GM18505 (cell line): ENCODE data around the gene CSN1S1.
"Not testable (repeated sequence)": the region's sequence is repeated elsewhere in the genome, so short reads cannot be mapped to it uniquely, and the experiment has no call there.

Experiments used
- ATAC-seq: cut with Tn5 transposase; IDR thresholded peaks from one replicate; pipeline ENCODE4 v1.9.1; 2021; ENCODE audit not compliant: unreplicated experiment
- POLR2A ChIP-seq: IDR thresholded peaks from 4 replicates; pipeline ENCODE4 v1.6.1; 2011; ENCODE audit warnings: borderline replicate concordance; ENCODE audit not compliant: insufficient read depth, insufficient read length; ENCODE audit errors: extremely low read depth

The CSN1S1 gene, protein sequence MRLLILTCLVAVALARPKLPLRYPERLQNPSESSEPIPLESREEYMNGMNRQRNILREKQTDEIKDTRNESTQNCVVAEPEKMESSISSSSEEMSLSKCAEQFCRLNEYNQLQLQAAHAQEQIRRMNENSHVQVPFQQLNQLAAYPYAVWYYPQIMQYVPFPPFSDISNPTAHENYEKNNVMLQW

DNA sequence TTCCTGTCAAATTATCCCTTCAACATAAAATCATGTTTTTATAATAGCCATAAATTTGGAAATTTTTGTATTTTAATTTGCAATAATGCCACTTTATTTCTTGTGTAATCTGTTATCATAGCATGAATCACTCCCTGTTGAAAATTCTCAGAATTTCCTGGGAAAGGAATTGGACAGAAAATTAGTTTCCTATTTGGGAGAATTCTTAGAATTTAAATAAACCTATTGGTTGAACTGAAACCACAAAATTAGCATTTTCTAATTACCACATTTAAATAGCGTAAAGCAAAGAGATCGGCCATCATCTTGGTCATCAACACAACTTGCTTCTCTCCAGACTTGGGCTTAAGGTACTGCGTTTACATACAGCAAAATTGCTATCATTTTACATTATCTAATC, at the start of gene CSN1S1:
Gene CSN1S1 (plus strand): TSS at position 301 of the 400 bp plus-strand sequence. CDS start 1,488 bp downstream, outside the sequence.
- ATAC-seq = no peak
- TF ChIP-seq POLR2A = no peak

DNA sequence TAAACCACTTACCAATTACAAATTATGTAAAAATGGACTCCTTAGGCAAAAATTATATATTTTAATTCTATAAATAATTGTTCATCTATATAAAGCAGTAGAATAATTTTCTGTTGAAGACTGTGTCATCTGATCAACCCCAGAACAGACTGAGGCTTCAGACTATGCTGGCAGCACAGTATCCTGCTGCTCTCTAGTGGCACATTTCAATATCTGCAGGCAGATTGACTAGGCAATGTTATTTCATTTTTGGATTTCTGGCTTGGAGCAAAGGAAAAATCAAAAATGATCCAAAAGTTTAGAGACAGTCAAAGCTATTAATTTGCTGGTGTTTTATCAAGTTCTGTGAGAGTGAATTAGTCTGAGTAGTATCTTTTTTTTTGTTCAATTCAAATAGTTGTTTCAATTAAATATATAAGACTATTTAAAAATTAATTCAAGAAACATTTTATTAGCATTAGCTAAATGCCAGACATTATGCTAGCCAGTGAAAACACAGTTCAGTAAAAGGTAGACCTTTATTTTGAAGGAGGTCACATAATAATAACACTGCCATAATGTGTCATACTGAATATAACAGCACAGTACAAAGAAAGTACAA, 49.6 kb upstream of the CSN1S1 start:
- ATAC-seq = peak; percentile 93
- TF ChIP-seq POLR2A = no peak

DNA sequence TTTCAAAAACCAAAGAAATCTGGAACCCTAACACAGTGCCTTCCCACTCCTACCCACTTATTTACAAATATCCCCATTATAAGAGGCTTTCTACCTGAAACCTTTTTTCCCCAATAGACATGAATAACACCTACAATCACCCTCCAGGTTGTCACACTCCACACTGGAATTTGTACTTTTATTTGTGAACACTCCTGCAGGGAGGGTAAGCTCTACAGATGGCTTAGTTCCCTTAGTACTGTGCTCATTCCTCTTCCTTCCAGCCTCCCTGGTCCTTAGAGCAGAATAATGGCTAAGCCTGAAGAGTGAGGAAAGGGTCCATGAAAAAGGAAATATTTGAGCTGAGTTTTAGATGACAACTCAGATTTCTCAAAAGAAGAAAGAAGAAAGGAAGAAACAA, 48.7 kb upstream of the CSN1S1 start:
- no peak for TF ChIP-seq POLR2A
- ATAC-seq = no peak

DNA sequence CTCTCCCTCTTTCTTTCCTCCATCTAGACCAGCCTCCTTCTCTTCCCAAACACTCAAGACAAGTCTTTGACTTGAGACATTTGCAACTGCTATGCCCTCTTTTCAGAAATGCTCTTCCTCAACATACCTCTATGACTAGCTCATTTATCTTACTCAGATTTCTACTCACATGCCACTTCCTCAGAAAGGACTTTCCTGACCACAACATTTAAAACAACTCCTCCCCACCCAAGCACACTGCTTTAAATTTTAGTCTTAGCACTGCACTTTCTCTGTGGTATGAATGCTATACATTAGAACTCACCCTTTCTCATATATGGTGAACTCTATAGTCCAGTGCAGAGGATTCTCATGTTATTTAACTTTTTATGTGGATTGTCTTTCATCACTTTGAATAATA, 42.5 kb upstream of the CSN1S1 start:
- ATAC-seq = no peak
- no peak for TF ChIP-seq POLR2A

DNA sequence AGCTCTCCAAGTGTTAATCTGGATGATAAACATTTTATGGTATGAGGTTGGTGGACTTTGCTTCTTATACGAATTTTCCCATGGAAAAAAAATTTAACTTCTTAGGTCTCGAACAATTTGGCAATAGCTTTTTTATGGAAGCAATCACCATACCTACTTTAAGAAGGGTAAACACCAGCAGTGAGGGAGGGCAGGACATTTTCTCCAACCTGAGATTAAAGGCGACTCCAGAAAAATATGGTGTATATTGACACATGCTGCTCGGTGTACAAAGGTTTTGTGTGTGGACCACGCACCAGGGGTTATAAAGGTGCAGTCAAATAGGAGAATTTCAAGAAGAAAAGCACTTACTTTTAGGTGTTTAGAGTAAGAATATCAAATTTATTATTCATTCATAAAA, 36.7 kb upstream of the CSN1S1 start:
- no peak for TF ChIP-seq POLR2A
- ATAC-seq = no peak

DNA sequence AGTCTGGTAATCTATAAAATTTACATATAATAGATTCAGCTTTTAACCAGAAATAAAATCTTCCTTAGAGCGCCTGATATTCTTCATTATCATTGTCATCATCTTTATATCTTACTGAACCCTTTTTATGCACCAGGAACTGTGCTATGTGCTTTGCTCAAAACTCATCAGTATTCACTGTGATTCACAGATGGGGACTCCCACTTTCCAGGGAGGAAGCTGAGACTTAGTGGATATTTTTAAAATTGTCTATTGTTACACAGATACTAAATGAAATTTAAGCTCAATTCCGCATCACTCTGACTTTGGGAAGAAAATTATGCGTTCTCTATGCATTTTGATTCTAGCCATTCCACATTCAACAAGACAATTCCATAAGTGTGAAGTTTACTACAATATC, 36.1 kb upstream of the CSN1S1 start:
- no peak for TF ChIP-seq POLR2A
- no peak for ATAC-seq

DNA sequence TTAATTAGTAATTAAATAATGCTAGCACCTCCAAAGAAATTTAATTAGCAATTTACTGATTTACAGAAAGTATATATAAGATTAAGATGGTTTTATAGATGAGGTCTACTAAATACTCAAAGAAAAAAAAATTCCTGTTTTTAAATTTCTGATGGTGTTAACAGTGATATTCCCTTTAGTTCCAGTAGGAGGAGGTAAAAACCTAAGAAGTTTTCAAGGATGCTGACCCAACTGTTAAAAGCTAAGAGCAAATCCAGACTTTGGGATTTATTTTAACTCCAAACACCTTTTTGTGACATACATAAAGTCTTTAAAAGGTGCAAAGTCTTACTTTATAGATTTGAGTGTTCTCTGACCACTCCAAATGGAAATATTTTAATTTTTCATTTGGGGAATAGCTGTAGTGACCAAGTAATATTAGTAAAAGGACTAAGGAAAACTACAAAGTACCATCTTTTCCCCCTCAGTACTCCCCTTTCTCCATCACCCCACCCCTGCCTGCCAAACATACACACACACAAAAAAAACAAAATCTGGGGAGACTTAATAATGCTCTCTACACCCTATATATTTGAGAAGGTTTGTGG, 34.2 kb upstream of the CSN1S1 start:
- ATAC-seq = no peak
- TF ChIP-seq POLR2A = no peak

DNA sequence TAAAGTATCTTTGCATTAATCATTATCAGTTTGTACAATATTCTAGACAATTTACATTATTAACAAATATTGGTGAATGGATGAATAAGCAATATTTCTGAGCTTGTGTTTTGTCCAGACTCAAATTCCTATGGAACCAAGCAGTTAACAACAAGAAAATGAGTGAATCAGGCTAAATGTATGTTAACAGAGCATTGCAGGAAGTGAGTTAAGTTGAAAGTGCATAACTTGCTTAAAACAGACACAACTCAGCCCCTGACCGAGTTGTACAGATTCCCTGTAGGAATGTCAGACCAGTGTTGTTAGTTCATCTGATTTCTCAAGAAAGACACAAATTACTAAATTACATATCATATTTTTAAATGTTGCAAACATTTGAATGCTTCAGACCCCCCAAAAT, 23.7 kb upstream of the CSN1S1 start:
- TF ChIP-seq POLR2A = no peak
- ATAC-seq = no peak

DNA sequence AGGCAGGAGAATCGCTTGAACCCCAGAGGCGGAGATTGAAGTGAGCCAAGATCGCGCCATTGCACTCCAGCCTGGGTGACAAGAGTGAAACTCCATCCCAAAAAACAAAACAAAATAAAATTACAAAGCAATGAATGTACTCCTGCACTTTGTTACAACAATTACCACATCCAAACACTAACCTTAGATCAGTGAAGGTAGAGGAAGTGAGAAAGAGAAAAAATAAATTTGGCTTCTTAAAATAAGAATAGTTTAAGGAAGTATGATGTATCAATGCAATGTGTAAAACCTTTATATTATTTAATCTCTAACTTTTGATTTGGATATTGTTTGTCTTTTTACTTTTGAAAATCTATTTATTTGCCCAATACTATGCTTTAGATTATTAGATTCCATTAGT, 21.7 kb upstream of the CSN1S1 start:
- no peak for TF ChIP-seq POLR2A
- ATAC-seq = peak; percentile 63

DNA sequence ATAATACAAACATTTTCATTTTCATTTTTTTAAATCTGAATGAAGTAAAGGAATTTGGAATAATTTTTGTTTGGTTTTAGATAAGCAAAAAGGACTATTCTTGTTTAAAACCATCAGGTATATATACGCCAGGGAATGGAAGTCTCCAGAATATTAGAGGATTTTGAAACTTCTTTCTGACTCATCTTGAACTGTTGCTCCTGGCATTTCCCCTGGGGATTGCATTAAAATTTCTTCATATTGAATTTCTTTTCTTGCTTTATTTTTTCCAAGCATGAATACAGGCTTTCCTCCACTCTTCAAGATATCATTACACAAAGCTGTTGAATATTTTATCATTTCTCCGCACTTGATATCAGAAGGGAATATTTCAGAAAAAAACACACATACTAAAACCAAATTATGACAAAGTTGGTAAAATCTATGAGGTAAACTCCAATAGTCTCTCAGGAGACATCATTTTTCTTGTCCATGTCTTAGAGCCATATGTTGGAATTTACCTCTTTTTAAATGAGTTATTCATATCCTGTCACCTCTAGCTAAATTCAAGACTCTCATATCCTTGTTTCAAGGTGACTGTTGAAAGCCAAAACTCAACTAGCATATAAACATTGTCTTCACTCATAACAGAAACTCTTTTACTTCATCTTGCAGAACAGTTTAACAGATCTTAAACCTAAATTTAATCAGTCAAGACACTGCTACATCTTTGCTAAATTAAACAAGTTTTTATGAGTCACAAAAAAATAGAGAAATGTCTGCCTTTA, 20.7 kb upstream of the CSN1S1 start:
- peak; percentile 83 for ATAC-seq
- no peak for TF ChIP-seq POLR2A

DNA sequence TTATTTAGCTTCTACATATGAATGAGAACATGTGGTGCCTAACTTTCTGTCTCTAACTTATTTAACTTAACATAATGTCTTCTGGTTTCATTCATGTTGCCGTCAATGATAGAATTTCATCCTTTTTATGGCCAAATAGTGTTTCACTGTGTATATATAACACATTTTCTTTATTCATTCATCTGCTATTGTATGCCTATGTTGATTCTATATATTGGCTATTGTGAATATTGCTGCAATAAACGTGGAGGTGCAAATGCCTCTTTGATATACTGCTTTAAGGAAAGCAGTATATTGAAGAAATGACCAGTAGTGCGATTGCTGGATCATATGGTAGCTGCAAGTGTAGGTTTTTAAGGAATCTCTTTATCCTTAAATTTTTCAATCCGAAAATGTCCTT, 10.0 kb upstream of the CSN1S1 start:
- ATAC-seq = no peak

DNA sequence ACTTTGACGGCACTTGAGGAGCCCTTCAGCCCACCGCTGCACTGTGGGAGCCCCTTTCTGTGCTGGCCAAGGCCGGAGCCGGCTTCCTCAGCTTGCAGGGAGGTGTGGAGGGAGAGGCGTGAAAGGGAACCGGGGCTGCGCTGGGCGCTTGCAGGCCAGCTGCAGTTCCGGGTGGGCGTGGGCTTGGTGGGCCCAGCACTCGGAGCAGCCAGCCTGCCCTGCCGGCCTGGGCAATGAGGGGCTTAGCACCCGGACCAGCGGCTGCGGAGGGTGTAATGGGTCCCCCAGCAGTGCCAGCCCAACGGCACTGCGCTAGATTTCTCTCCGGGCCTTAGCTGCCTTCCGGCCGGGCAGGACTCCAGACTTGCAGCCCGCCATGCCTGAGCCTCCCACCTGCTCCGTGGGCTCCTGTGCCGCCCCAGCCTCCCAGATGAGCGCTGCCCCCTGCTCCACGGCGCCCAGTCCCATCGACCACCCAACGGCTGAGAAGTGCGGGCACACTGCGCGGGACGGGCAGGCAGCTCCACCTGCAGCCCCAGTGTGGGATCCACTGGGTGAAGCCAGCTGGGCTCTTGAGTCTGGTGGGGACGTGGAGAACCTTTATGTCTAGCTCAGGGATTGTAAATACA, 7.0 kb upstream of the CSN1S1 start:
- not testable (repeated sequence) for ATAC-seq

More for the DNA sequence above, 10.0 kb upstream of the CSN1S1 start:
- no peak for TF ChIP-seq POLR2A

DNA sequence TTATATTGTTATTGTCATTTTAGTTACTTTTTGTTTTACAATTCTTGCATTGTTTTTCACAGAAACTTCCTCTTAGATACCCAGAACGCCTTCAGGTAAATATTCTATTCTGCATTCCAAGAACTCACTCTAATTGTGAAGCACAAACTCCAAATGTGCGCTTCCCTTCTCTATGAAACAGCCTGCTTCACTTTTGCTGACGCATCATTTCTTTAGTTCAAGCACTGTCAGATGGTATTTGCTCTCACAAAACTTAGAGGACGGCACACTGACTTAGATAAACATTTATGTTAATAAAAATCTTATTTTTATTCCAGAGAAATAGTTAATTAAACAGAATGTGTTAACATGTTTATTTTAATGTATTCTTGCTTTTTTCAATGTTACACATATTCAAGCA, 3.3 kb downstream of the CSN1S1 start:
- TF ChIP-seq POLR2A = no peak
- no peak for ATAC-seq
